K562 (cell line): ENCODE measurements around the gene GGA3. TPM values are rescaled to one million over a fixed set of nuclear protein-coding genes. Genes with fewer than 3 reads are reported as not detected.

Experiments
- CHCHD3 ChIP-seq: fragments of 250-450 bp; sonication (Bioruptor Pico); IDR thresholded peaks from 2 replicates; pipeline ENCODE4 v2.1.2; 2022; ENCODE audit warnings: mild to moderate bottlenecking
- CTBP1 ChIP-seq: fragments of 450-650 bp; IDR thresholded peaks from 2 replicates; pipeline ENCODE4 v1.6.1; 2016; ENCODE audit warnings: borderline replicate concordance
- ELF4 ChIP-seq: fragments of 450-650 bp; formaldehyde crosslinking; IDR thresholded peaks from 2 replicates; pipeline ENCODE4 v1.4.0; 2022; ENCODE audit warnings: missing genetic modification characterization
- EP400 ChIP-seq: fragments of 450-650 bp; IDR thresholded peaks from 2 replicates; pipeline ENCODE4 v1.6.1; 2017; ENCODE audit warnings: antibody characterized with exemption, mild to moderate bottlenecking, moderate library complexity
- ETV5 ChIP-seq: sonication (generic); formaldehyde crosslinking; IDR thresholded peaks from 2 replicates; pipeline ENCODE4 v1.4.0; 2020; ENCODE audit warnings: low read depth, mild to moderate bottlenecking, missing genetic modification reagents
- FOXA3 ChIP-seq, 2 experiments: fragments of 450-650 bp in 1 of 2; sonication (generic) in 1 of 2; formaldehyde crosslinking; IDR thresholded peaks in 1 of 2; conservative IDR thresholded peaks in 1 of 2; 2 replicates each; pipeline versions ENCODE4 v1.4.0 to v1.8.0; 2020 to 2022; ENCODE audit warnings: mild to moderate bottlenecking in 2 of 2, missing genetic modification reagents in 1 of 2
- FOXP1 ChIP-seq: sonication (generic); formaldehyde crosslinking; IDR thresholded peaks from 2 replicates; pipeline ENCODE4 v1.8.0; 2022; ENCODE audit warnings: mild to moderate bottlenecking, missing genetic modification reagents
- HMG20B ChIP-seq: fragments of 250-450 bp; sonication (Bioruptor Pico); IDR thresholded peaks from 2 replicates; pipeline ENCODE4 v1.5.0; 2021; ENCODE audit warnings: mild to moderate bottlenecking
- HMGXB4 ChIP-seq: sonication (generic); formaldehyde crosslinking; IDR thresholded peaks from 2 replicates; pipeline ENCODE4 v1.8.1; 2023; ENCODE audit warnings: mild to moderate bottlenecking, missing genetic modification reagents
- HOXB6 ChIP-seq: fragments of 250-450 bp; sonication (Bioruptor Pico); IDR thresholded peaks from 2 replicates; pipeline ENCODE4 v1.5.1; 2022; ENCODE audit warnings: mild to moderate bottlenecking, borderline replicate concordance
- PHF21A ChIP-seq: fragments of 450-650 bp; IDR thresholded peaks from 2 replicates; pipeline ENCODE4 v1.6.1; 2017; ENCODE audit warnings: low read depth, borderline replicate concordance
- POLR2AphosphoS5 ChIP-seq: IDR thresholded peaks from 2 replicates; pipeline ENCODE4 v1.6.1; 2011; ENCODE audit warnings: mild to moderate bottlenecking, low read depth, low read length, moderate library complexity; ENCODE audit not compliant: control insufficient read depth, insufficient read depth
- PPARD ChIP-seq: fragments of 250-450 bp; sonication (Bioruptor Pico); IDR thresholded peaks from 2 replicates; pipeline ENCODE4 v1.8.0; 2022; ENCODE audit warnings: inconsistent platforms, mild to moderate bottlenecking, moderate library complexity
- SAFB ChIP-seq: fragments of 200-400 bp; formaldehyde crosslinking; IDR thresholded peaks from 2 replicates; pipeline ENCODE4 v1.6.1; 2017; ENCODE audit warnings: low read depth, low read length, borderline replicate concordance
- SIN3A ChIP-seq, 2 experiments: fragments of 150-350 bp in 1 of 2; IDR thresholded peaks; 2 replicates each; pipeline ENCODE4 v1.6.1; 2011 to 2016; ENCODE audit warnings: borderline replicate concordance in 2 of 2, low read depth in 2 of 2, low read length in 2 of 2, mild to moderate bottlenecking in 2 of 2, moderate library complexity in 2 of 2; ENCODE audit not compliant: control insufficient read depth in 1 of 2
- SREBF1 ChIP-seq: fragments of 150-350 bp; IDR thresholded peaks from 2 replicates; pipeline ENCODE4 v1.6.1; 2014; ENCODE audit warnings: antibody characterized with exemption, low read depth, low read length, borderline replicate concordance
- SRSF9 ChIP-seq: fragments of 200-400 bp; formaldehyde crosslinking; IDR thresholded peaks from 2 replicates; pipeline ENCODE4 v1.6.1; 2017; ENCODE audit warnings: low read depth, low read length, borderline replicate concordance
- THRA ChIP-seq: fragments of 450-650 bp; IDR thresholded peaks from 2 replicates; pipeline ENCODE4 v1.6.1; 2017; ENCODE audit warnings: mild to moderate bottlenecking, moderate library complexity
- TSC22D4 ChIP-seq: fragments of 450-650 bp; IDR thresholded peaks from 2 replicates; pipeline ENCODE4 v1.6.1; 2016; ENCODE audit warnings: missing genetic modification characterization, missing biosample characterization, control low read depth
- XRCC3 ChIP-seq: fragments of 450-650 bp; IDR thresholded peaks from 2 replicates; pipeline ENCODE4 v1.6.1; 2017; ENCODE audit warnings: mild to moderate bottlenecking, moderate library complexity
- XRCC5 ChIP-seq: fragments of 200-400 bp; formaldehyde crosslinking; IDR thresholded peaks from 2 replicates; pipeline ENCODE4 v1.6.1; 2017; ENCODE audit warnings: low read depth, mild to moderate bottlenecking, low read length
- ZNF316 ChIP-seq: fragments of 450-650 bp; IDR thresholded peaks from 2 replicates; pipeline ENCODE4 v1.6.1; 2016
- ZNF589 ChIP-seq: fragments of 200-800 bp; sonication (Bioruptor generic); IDR thresholded peaks from 2 replicates; pipeline ENCODE4 v1.6.1; 2016; ENCODE audit warnings: low read depth, missing genetic modification characterization, missing compliant biosample characterization
- polyA plus RNA-seq, 8 experiments: library from polyadenylated mRNA; depleted of rRNA in 4 of 8; stranded (reverse) in 5 of 8; unstranded in 3 of 8; fragments of >200 nt; fragmentation: Nextera tagmentation in 2 of 8; fragmentation: Illumina TruSeq in 1 of 8; extraction: Ambion mirVana in 2 of 8; extraction: Trizol in 1 of 8; gene quantifications; 2 replicates each; pipeline versions ENCODE4 v1.2.1 to v1.2.3, GENCODE V29; 2011 to 2014; ENCODE audit warnings: inconsistent platforms in 1 of 8, missing spikeins in 1 of 8
- total RNA-seq, 7 experiments: library from RNA; depleted of rRNA in 6 of 7; stranded (reverse); fragments of >200 nt in 6 of 7; fragmentation: Illumina TruSeq in 2 of 7; extraction: Trizol in 2 of 7; gene quantifications; 2 replicates each; pipeline versions ENCODE4 v1.2.1 to v1.2.3, GENCODE V29; 2011 to 2021; ENCODE audit warnings: low replicate concordance in 1 of 7
- TF ChIP-seq, protein P1 (sequence below), 2 experiments: fragments of 200-800 bp in 1 of 2; sonication (Bioruptor generic) in 1 of 2; sonication (generic) in 1 of 2; formaldehyde crosslinking in 1 of 2; IDR thresholded peaks in 1 of 2; conservative IDR thresholded peaks in 1 of 2; 2 replicates each; pipeline versions ENCODE4 v1.5.0 to v1.6.1; 2016 to 2020; ENCODE audit warnings: missing compliant biosample characterization in 1 of 2, missing genetic modification characterization in 1 of 2, missing genetic modification reagents in 1 of 2

Gene GGA3
- total and polyA plus RNA-seq, 9 of the 15 experiments (the other 6 are each of a cell fraction or from before 2014, with no cell fraction given), result 5.7 to 64.9 (median 25.4) TPM

DNA sequence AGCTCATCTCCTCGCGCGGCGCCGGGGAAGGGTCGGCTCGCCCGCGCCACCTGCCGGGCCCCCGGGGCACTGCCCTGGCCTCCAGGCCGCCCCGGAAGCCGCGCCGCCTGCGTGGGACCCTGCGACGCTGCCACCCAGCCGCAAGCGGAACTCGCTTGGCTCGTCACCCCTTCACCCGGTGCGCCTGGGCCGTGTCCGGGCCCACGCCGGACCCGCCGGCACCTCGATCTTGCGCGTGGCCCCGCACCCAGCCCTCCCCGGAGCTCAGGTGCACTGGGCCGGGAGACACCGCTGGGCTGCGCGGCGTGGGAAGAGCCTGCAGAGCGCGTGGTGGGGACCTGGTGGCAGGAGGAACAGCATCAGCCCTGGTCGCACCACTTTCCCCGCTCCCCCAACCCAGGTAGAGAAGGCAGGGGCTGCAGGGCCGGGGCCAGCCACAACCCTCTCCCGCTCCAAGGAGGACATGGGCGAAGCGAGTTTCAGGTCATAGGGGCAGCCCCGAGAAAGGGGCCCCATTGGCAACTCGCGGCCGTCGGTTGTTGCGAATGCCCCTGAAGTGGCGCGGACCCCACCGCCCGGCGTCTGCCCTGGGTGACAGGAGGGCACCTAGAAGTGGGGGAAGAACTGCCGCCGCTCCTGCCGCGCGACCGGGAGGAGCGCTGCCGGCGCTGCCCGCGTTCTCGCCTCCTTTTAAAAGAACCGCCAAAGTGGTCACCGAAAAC, 10.0 kb upstream of the GGA3 start (continued):
- TF ChIP-seq THRA (no peak), ZNF589 (CRISPR knock-in tag) (no peak), PPARD (CRISPR knock-in tag) (no peak), CTBP1 (peak; percentile 76), ELF4 (CRISPR knock-in tag) (peak; percentile 60; the same call in 1 of the 2 replicates), FOXA3 (CRISPR knock-in tag; conservative IDR thresholded peaks at IDR 0.05 in 1 of 2, IDR thresholded peaks at IDR 0.05 in 1 of 2) (peak in 1 of 2 experiments; percentile 17; a peak in 1 of 4 replicates), SIN3A (IDR thresholded peaks at IDR 0.05; ENCODE audit: borderline replicate concordance in 2 of 2, control insufficient read depth in 1 of 2, low read depth in 2 of 2, low read length in 2 of 2) (peak in 1 of 2 experiments; percentile 87; a peak in 3 of 4 replicates), SAFB (peak; percentile 95), PHF21A (no peak), HOXB6 (CRISPR knock-in tag) (no peak), TSC22D4 (tag) (no peak), XRCC5 (no peak), XRCC3 (no peak), SREBF1 (no peak), CHCHD3 (CRISPR knock-in tag) (no peak), ETV5 (CRISPR knock-in tag) (peak; percentile 77; the same call in 1 of the 2 replicates), EP400 (peak; percentile 79; the same call in 1 of the 2 replicates), HMG20B (CRISPR knock-in tag) (no peak), SRSF9 (no peak), POLR2AphosphoS5 (peak; percentile 31; the same call in 1 of the 2 replicates), HMGXB4 (peak; percentile 94), ZNF316 (no peak), FOXP1 (CRISPR knock-in tag) (peak; percentile 93)
- TF ChIP-seq, protein P1, sequence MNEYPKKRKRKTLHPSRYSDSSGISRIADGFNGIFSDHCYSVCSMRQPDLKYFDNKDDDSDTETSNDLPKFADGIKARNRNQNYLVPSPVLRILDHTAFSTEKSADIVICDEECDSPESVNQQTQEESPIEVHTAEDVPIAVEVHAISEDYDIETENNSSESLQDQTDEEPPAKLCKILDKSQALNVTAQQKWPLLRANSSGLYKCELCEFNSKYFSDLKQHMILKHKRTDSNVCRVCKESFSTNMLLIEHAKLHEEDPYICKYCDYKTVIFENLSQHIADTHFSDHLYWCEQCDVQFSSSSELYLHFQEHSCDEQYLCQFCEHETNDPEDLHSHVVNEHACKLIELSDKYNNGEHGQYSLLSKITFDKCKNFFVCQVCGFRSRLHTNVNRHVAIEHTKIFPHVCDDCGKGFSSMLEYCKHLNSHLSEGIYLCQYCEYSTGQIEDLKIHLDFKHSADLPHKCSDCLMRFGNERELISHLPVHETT (CRISPR knock-in tag; conservative IDR thresholded peaks at IDR 0.05 in 1 of 2, IDR thresholded peaks at IDR 0.05 in 1 of 2), result peak in 1 of 2 experiments; percentile 90; a peak in 2 of 4 replicates
